ENCODE results near the gene ZBTB7C.

Gene ZBTB7C

DNA sequence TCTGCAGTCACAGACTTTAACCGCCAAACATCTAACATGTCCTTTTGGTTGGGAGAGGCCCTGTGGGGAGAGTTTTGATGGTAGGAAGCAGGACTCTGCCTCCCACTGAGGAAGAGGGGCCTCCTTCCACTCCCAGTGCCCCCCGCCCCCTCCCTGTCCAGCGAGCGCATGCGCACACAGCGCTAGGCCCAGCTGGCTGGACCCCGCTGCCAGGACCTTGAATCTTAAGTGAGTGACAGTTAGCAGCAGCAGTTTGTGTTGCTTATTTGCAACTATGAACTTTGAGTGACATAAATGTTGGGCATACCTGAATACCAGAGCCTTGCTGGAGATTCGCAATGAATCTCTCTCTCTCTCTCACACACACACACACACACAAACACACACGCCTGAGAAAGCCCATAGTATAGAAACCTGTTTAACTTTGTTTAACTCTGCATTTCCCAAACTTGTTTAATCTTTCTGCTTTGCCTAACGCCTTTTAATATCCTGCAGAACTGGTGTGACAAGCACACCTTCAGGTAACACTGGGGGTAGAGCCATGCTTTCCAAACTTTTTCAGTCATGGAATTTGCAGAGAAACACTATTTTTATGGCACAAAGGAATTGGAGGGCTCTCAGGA, 344.1 kb downstream of the ZBTB7C start:
- no peak overlapping the region for H3K4me3 ChIP-seq (ENCODE audit: low read depth, low read length)
- no peak for DNase-seq (ENCODE audit: low read depth)

DNA sequence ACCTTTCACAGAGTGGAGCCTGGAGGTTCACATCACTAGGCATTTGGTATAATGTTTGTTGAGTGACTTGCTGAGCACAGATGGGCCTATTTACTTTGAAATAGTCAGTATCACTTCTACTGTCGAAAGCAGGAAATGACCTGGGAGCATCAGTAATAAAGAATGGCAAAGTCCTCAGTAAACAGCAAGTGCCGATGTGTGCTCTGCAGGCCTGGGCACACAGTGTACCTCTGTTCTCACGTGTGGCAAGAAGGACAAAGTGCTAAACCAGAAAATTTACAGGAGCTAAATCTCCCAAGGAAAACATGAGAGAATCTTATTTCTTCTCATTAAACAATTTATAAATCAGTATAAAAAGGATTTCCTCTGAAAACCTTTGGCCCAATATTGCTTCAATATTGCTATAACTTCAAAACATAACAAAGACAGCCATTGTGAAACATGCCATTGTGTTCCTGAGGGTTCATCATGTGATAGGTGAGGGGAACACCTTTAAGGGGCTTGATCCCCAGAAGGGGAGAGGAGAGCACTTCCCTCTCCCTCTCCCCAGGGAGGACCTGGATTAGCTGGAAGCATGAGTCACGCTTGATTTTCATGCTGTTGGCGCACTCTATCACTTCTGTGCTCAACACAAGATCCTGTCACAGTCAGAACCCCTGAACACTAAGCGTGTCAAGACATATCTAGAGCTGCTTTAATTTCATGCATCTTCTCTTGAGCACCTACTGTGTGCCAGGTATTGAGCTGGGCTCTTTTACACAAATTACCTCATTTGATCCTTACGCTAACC, 347.2 kb downstream of the ZBTB7C start:
- DNase-seq (ENCODE audit: low read depth): no peak
- no peak overlapping the region for H3K4me3 ChIP-seq (ENCODE audit: low read depth, low read length)

- no peak overlapping the region for H3K4me3 ChIP-seq (ENCODE audit: low read depth, low read length)
- no peak for DNase-seq (ENCODE audit: low read depth)
These were observed 348.2 kb downstream of the ZBTB7C start for GRCh38 chr18:48060970-48061369.

DNA sequence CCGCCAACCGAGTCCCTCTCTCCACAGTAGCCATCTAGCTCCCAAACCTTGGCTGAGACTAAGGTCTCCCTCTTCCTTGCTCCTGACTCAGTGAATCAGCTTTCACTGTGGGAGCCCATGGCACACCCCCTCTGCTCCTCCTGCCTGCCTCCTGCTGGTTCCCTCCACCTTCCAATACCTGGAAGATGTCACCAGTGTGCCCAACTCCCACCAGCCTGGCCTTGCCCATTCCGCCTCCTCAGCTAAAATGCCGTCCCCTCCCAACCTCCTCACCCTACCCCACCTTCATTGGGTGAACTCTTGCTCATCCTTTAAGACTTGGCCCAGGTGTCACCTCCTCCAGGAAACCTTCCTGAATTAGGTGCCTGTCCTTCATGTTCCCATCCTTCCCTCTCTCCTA, 348.8 kb downstream of the ZBTB7C start:
- no peak for DNase-seq (ENCODE audit: low read depth)

GRCh38 chr18:48059455-48060010, 349.6 kb downstream of the ZBTB7C start:
- no peak overlapping the region for H3K4me3 ChIP-seq (ENCODE audit: low read depth, low read length)
- DNase-seq (ENCODE audit: low read depth): no peak

More for the DNA sequence above, 348.8 kb downstream of the ZBTB7C start:
- H3K4me3 ChIP-seq (ENCODE audit: low read depth, low read length): no peak overlapping the region

DNA sequence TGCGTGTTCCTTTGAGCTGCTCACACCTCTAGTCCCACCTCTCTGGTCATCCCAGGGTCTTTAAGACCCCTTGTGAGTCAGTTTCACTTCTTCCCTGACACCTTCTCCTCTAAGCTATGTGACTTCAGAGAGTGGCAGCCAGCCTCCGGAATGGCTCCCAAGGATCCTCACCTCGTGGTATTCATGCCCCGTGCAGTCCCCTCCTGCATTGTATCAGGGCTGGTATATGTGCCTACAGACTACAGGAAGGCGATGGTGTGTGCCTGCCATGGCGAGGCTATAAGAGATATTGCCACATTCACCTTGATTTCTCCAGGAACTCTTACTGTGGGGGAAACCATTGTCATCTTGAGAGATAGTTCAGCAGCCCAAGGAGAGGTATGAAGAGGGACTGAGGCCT, 350.7 kb downstream of the ZBTB7C start:
- H3K4me3 ChIP-seq (ENCODE audit: low read depth, low read length): no peak overlapping the region
- DNase-seq (ENCODE audit: low read depth): no peak

DNA sequence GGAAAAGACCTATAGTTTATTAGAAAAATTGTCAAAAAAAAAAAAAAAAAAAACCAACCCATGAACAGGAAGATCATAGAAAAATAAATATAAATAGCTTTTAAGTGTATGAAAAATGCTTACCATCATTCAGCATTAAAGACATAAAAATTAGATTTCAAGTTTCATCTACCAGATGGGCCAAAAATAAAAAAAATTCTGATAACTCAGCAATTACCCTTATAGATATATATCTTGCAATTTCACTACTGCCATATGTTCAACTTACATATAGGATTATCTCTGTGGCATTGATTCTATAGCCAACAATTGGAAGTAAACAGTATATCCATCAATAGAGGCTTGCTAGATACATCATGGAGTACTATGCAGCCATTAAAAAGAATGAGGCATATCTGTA, 352.2 kb downstream of the ZBTB7C start:
- no peak overlapping the region for H3K4me3 ChIP-seq (ENCODE audit: low read depth, low read length)
- no peak for DNase-seq (ENCODE audit: low read depth)

DNA sequence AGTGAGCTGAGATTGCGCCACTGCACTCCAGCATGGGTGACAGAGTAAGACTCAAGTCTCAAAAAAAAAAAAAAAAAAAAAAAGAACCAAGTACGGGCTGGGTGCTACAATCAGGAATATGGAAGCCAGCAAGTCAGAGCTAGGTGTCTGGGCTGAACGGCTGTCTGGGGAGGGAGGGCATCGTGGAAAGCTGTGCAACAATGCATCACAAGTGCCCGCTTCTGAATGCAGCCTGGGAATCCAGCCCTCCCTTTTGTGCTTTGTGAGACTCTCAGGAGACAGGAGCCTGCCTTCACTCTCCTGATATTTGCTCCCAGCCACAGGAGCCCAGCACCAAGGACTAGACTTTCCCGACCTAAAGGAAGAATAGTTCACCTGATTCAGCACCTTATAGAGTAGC, 353.8 kb downstream of the ZBTB7C start:
- H3K4me3 ChIP-seq (ENCODE audit: low read depth, low read length): no peak overlapping the region
- no peak for DNase-seq (ENCODE audit: low read depth)

DNA sequence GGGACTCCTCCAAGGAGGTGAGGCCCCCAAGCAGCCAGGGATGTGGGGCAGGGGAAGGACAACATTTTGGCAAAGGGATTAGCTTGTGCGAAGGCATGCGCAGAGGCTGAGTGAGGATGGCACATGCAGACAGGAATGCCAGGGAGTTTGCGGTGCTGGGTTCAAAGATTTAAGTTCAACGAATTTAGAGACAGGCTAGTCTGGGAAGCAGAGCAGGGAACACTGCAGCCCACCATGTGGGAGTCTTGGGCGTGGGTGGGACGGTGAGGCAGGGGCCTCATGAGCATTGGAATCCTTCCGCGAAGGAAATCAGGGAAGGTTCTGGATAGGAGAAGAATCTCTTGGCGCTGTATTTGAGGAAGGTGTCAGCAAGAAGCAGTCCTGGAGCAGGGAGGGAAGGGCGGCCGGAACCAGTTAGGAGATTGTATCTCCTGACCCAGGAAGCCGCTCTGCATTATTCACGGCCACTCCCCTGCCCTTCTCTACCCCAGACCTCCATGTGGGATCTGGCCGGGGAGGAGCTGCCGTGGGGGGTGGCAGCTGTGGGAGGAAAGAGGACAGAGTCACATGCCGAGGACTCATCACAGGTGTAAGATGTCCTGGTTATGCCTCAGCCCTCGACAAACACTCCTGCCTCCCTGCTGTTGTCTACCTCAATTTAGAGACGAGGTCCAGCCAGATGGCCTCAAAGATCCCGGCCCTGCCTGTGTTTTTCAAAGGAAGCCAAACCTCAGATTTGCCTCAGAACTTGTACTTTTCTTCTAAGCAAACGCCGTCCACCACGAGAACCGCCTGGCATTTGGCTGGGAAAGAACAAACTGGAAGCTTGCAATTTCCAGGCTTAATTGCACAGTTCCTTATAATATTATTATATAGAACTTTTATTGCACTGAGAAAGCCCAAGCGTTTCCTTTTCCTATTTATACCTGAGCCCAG, 355.0 kb downstream of the ZBTB7C start:
- H3K4me3 ChIP-seq (ENCODE audit: low read depth, low read length): no peak overlapping the region
- no peak for DNase-seq (ENCODE audit: low read depth)

DNA sequence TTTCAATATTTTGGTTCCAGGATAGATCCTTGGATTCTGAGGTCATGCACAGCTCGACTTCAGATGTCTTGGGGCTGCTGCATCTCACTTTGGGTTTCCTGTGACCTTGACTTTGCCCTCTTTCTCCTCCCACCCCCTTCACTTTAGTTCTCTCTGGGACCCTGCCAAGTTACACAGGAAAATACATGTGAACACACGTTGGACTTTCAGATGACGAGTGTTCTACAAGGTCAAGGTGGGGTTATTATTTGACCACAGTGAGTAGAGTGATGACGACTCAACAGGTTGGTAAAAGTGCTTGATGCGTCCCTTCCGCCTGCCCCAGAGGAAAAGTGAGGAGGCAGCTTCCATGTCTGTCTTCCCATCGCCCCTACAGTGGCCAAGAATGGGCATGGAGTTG, 356.3 kb downstream of the ZBTB7C start:
- no peak overlapping the region for H3K4me3 ChIP-seq (ENCODE audit: low read depth, low read length)
- DNase-seq (ENCODE audit: low read depth): no peak

DNA sequence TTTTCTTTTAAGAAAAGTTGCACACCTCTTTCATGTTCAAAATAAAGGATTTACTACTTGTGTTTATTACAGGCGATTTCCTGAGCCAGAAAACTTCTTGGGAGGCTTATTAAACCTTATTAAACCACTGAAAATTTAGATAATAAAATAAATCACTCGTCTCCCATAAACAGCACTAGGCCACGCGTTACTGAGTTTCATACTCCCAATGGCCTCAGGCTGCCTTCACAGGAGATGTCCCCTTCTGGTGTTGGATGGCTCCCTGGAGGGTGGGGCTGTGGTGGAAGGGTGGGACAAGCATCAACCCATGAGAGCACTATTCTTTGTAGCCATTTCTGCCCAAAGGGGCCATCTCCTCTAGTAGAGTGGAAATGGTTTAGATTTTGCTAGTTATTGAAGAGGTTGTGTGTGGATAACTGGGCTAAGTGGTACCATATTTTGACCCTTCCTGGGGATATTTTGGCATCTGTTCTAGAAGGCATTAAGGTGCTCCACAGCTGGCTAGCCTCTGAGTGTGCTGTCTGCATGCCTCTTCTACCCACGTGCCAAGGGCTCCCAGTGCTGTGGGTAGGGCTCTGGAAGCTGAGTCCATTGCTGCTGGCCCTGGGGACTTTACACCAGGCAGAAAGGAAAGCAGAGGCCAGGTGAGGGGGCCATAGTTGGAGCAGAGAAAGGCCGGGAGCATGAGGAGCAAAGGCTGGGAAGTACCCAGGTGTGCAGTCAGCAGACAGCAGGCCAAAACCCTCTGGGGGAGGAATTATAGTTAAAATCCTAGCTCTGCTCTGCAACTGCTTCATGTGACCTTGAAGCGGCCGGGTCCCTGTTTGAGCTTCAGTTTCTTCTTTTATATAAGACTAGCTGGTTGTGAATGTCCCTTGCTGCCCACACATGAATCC, 357.0 kb downstream of the ZBTB7C start:
- H3K4me3 ChIP-seq (ENCODE audit: low read depth, low read length): no peak overlapping the region
- no peak for DNase-seq (ENCODE audit: low read depth)

- no peak for DNase-seq (ENCODE audit: low read depth)
- H3K4me3 ChIP-seq (ENCODE audit: low read depth, low read length): no peak overlapping the region
These were observed 359.0 kb downstream of the ZBTB7C start for GRCh38 chr18:48050176-48050575.

DNA sequence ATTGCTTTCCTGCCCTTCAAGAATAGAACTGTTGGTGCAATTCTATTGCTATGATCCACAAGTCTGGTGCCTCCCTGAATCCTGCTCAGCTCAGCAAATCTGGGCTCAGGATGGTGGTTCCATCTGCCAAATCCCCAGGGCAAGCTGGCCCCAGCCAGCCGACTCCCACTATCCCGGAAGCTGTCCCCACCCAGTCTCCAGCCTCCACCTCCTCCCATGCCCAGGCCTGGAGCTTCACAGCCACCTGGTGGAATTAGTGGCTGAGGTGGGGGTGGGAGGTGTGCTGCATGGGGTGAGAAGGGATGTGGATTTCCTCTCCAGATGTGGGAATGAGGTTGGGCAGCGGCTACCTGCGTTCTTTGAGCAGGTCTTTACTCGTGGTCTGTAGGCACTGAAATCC, 359.4 kb downstream of the ZBTB7C start:
- no peak for DNase-seq (ENCODE audit: low read depth)
- no peak overlapping the region for H3K4me3 ChIP-seq (ENCODE audit: low read depth, low read length)

DNA sequence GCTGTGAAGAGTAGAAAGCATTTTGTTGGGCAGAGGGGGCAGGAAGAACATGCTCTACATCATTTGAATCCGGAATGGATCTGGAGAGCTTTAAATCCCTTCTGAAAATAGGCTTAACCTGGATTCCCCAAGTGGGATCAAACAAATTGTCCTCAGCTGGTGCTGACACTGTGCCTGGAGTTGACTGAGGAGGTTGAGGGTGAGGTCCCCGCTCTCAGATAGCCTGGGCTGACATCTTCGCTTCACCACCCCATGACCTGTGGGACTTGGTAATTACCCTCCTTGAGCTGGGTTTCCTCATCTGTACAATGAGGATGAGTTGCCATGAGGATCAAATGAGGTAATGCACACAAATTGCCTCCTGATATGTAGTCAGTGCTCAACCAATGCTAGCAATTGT, 360.9 kb downstream of the ZBTB7C start:
- no peak overlapping the region for H3K4me3 ChIP-seq (ENCODE audit: low read depth, low read length)
- DNase-seq (ENCODE audit: low read depth): no peak

DNA sequence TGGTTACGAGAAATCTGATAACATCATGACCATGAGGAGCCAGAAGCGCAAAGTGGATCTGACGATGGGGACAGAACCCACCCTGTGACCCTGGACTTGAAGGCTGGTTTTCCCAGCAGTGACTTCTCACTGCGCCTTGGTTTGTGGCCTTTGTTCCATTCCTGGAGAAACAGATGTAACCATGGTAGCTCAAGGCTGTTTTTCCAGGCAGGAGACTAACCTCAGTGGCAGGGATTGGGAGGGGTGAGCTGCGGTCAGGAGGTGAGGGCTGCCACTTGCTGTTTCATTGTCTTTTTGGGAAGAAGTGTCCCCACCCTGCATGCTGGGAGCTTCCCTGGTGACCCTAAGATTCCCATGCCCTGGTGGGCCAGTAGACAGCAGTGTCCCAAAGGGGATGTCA, 362.3 kb downstream of the ZBTB7C start:
- no peak for DNase-seq (ENCODE audit: low read depth)
- H3K4me3 ChIP-seq (ENCODE audit: low read depth, low read length): no peak overlapping the region

GRCh38 chr18:48045744-48046143, 363.4 kb downstream of the ZBTB7C start:
- DNase-seq (ENCODE audit: low read depth): no peak
- no peak overlapping the region for H3K4me3 ChIP-seq (ENCODE audit: low read depth, low read length)

DNA sequence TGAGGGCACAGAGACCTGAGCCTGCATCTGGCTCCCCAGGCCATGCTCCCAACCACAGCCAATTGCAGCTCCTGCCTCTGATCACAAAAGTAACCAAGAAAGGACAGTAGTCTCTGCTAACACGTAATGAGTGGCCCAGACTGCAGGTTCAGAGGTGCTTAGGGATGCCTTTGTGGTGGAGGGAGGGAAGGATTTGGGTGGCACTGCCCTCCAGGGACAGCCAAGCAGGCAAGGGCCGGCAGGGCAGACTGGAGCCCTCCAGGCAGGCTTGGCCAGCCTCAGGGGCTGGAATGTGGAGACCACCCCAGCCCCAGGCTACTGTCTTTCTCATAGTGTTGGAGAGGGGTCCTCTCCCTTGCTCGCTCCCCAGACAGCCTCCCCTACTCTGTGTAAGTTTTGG, 364.2 kb downstream of the ZBTB7C start:
- no peak overlapping the region for H3K4me3 ChIP-seq (ENCODE audit: low read depth, low read length)
- no peak for DNase-seq (ENCODE audit: low read depth)

- DNase-seq (ENCODE audit: low read depth): no peak
- no peak overlapping the region for H3K4me3 ChIP-seq (ENCODE audit: low read depth, low read length)
These were observed 366.0 kb downstream of the ZBTB7C start for GRCh38 chr18:48043166-48043565.

GRCh38 chr18:48042431-48042830, 366.8 kb downstream of the ZBTB7C start:
- no peak for DNase-seq (ENCODE audit: low read depth)
- no peak overlapping the region for H3K4me3 ChIP-seq (ENCODE audit: low read depth, low read length)

Measured in skeletal muscle cell (primary cell).